GM13977 (cell line): ENCODE results near the gene CALY.

Source experiments
- DNase-seq: peaks from one replicate; pipeline ENCODE4 v3.0.0; 2012; ENCODE audit warnings: low spot score
- CTCF ChIP-seq: IDR thresholded peaks from 2 replicates; pipeline ENCODE4 v1.5.1; 2012; ENCODE audit warnings: mild to moderate bottlenecking, control low read depth; ENCODE audit not compliant: insufficient read depth; ENCODE audit errors: extremely low read depth, missing control alignments
- in situ Hi-C: fragments of 300-500 bp; cut with MboI; formaldehyde crosslinking; loops from one replicate; pipeline ENCODE4 v1.12.0; 2022; ENCODE audit warnings: low sequenced_read_pairs, low pct_unique_long_range_greater_than_20kb, mixed read lengths, inconsistent platforms; ENCODE audit not compliant: unreplicated experiment

CALY gene

DNA sequence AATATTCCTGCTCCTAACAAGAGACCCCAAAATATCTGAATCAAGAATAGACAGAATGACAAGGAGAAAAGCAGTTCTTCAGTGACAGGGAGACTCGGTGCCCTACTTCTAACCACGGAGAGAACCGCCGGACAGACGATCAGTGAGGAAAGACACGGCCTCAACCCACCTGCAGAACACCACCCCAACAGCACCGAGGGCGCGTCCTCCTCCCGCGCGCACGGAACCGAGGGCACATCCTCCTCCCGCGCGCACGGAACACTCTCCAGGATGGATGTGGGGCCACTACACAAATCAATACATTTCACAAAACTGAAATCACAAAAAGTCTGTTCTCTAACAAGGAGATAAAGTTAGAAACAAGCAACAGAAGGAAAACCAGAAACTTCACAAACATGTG is 50.3 kb downstream of the CALY start:
- no peak for DNase-seq
- in situ Hi-C loops, result no loop called here
- no peak for TF ChIP-seq CTCF

- in situ Hi-C loops, result no loop called here
- DNase-seq, result no peak
- no peak for TF ChIP-seq CTCF
Measured at GRCh38 chr10:133285217-133285616, 51.5 kb downstream of the CALY start.

DNA sequence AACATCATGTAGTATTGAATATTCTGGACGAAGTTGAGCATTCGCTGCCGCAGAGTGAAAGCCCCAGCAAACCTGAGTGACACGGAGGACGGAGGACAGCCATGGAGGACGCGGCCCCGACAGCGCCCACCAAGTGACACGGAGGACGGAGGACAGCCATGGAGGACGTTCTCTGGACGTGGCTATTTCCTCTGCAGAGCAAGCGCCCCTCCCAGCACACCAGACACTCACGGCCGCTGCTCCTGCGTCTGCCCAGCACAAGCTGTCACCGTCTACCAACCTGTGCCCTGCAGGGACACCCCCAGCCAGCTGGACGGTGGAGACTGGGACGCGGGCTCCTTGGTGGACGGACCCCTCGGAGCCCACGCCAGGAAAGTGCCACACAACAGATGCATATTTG is 52.8 kb downstream of the CALY start:
- in situ Hi-C loops, result no loop called here
- TF ChIP-seq CTCF, result no peak
- no peak for DNase-seq

DNA sequence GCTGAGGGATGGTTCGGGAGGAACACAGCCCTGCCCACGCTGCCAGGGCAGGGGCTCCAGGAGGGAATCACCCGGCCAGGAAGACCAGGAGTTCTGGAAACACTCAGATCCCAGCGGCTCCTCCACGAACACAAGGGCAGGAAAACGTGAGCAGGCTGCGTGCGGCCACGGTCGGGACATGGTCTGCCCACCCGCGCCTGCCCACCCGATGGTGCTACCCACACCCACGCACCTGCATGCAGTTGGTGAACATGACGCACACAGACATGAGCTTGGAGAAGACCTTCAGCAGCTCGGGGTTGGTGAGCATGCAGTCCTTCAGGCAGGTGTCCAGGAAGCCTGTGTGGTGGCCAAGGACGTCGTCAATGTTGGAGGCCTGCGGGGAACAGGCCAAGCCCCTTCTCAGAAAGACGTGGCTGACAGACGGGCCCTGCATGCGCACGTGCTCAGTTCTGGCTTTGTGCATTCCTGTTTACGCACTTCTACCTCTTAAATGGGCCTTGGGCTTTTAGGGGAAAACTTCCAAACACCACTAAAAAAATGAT is 53.8 kb downstream of the CALY start:
- in situ Hi-C loops, result no loop called here
- DNase-seq, result no peak
- no peak for TF ChIP-seq CTCF

GRCh38 chr10:133281628-133282372 is 54.9 kb downstream of the CALY start:
- no peak for DNase-seq
- TF ChIP-seq CTCF, result no peak
- in situ Hi-C loops, result no loop called here

DNA sequence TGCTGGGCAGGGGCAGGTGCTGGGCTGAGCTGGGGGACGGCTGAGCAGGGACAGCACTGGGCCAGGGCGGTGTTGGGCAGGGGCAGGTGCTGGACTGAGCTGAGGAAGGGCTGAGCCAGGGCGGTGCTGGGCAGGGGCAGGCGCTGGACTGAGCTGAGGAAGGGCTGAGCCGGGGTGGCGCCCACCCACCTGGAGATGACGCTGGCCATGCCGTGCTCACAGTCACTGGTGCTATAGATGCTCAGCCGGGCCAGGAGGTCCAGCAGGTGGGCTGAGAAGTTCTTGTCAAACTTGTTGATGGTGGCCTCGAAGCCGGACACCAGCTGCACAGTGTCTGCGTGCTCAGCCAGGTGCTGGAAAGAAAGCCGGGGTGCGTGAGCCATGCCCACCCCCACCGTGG is 55.6 kb downstream of the CALY start:
- in situ Hi-C loops, result no loop called here

More for the DNA sequence above, 55.6 kb downstream of the CALY start:
- no peak for DNase-seq
- no peak for TF ChIP-seq CTCF
